Bone marrow (tissue), 2 donors: ENCODE results near the gene THAP4.
"Not testable (repeated sequence)": the region's sequence is repeated elsewhere in the genome, so short reads cannot be mapped to it uniquely, and the experiment has no call there.

Source experiments
- DNase-seq, 2 donors: peaks; one replicate each; lab custom pipeline; 2025; lab: John Stamatoyannopoulos, UW

THAP4 gene

GRCh38 chr2:241612156-241613016 is 24.6 kb downstream of the THAP4 start:
- no peak for DNase-seq

- DNase-seq = no peak
These were observed 25.9 kb downstream of the THAP4 start for GRCh38 chr2:241611062-241611461.

GRCh38 chr2:241609859-241610793 is 26.8 kb downstream of the THAP4 start:
- peak; percentile 30 to 89 for DNase-seq

GRCh38 chr2:241608881-241609280 is 28.1 kb downstream of the THAP4 start:
- no peak for DNase-seq

- no peak for DNase-seq
These were observed 29.6 kb downstream of the THAP4 start for GRCh38 chr2:241607162-241607885.

- no peak for DNase-seq
These were observed 30.8 kb downstream of the THAP4 start for GRCh38 chr2:241606186-241606585.

GRCh38 chr2:241603686-241604085 is 33.3 kb downstream of the THAP4 start:
- no peak for DNase-seq

GRCh38 chr2:241602720-241603119 is 34.2 kb downstream of the THAP4 start:
- no peak for DNase-seq

GRCh38 chr2:241601841-241602240 is 35.1 kb downstream of the THAP4 start:
- DNase-seq = no peak

GRCh38 chr2:241599615-241600014 is 37.3 kb downstream of the THAP4 start:
- DNase-seq = no peak

GRCh38 chr2:241598487-241598886 is 38.5 kb downstream of the THAP4 start:
- DNase-seq = no peak

- no peak for DNase-seq
These were observed 38.9 kb downstream of the THAP4 start for GRCh38 chr2:241598061-241598460.

GRCh38 chr2:241597561-241597960 is 39.4 kb downstream of the THAP4 start:
- DNase-seq = no peak

- no peak for DNase-seq
These were observed 41.3 kb downstream of the THAP4 start for GRCh38 chr2:241595600-241596140.

GRCh38 chr2:241593271-241593670 is 43.7 kb downstream of the THAP4 start:
- no peak for DNase-seq

- DNase-seq = no peak
These were observed 44.7 kb downstream of the THAP4 start for GRCh38 chr2:241592126-241592845.

- DNase-seq = not testable (repeated sequence)
These were observed 46.2 kb downstream of the THAP4 start for GRCh38 chr2:241590496-241591455.

GRCh38 chr2:241589863-241590262 is 47.1 kb downstream of the THAP4 start:
- DNase-seq = not testable (repeated sequence)

- no peak for DNase-seq
These were observed 50.2 kb downstream of the THAP4 start for GRCh38 chr2:241586564-241587264.
